BJ (cell line): Measurements from ENCODE around the gene LMTK3. TPM values are rescaled to one million over a fixed set of nuclear protein-coding genes. Genes with fewer than 3 reads are reported as not detected.
"Not testable (repeated sequence)": the region's sequence is repeated elsewhere in the genome, so short reads cannot be mapped to it uniquely, and the experiment has no call there.

Experiments
- CTCF ChIA-PET: fragments of 350-600 bp; formaldehyde crosslinking; extraction: SDS; loops from one replicate; lab custom pipeline; 2021; ENCODE audit warnings: antibody characterized with exemption, inconsistent platforms; lab: Yijun Ruan, JAX
- POLR2A ChIA-PET: fragments of 300-600 bp; sonication (Branson Sonifier 250); formaldehyde crosslinking; extraction: SDS; loops from one replicate; lab custom pipeline; 2021; ENCODE audit warnings: antibody characterized with exemption; lab: Charles Lee
- DNase-seq: peaks from one replicate; pipeline ENCODE4 v3.0.0-alpha.2; 2011; ENCODE audit warnings: low read depth
- H3K27me3 ChIP-seq: 2 replicates; pipeline ENCODE4 v1.6.0; 2011; ENCODE audit warnings: low read length; ENCODE audit not compliant: control insufficient read depth, insufficient read depth
- H3K36me3 ChIP-seq: 2 replicates; pipeline ENCODE4 v1.5.1; 2011; ENCODE audit warnings: low read length; ENCODE audit not compliant: control insufficient read depth, insufficient read depth
- H3K4me3 ChIP-seq: 2 replicates; pipeline ENCODE4 v1.5.1; 2011; ENCODE audit warnings: low read depth, mild to moderate bottlenecking, control low read depth, low read length
- polyA plus RNA-seq: library from polyadenylated mRNA; depleted of rRNA; stranded (reverse); fragments of >200 nt; gene quantifications from 2 replicates; pipeline ENCODE4 v1.2.3, GENCODE V29; 2011
- TF ChIP-seq, protein P1 (sequence below): IDR thresholded peaks from 2 replicates; pipeline ENCODE4 v1.5.1; 2011; ENCODE audit warnings: low read depth, mild to moderate bottlenecking, control low read depth, inconsistent platforms, low read length, moderate library complexity; ENCODE audit not compliant: insufficient read depth

The LMTK3 gene
- polyA plus RNA-seq, 1 experiment, result not detected

- ChIA-PET CTCF (interaction anchor here (1.7 to 11.9 kb wide), 5 partner anchors 11 to 172 kb away, joined by 4 to 161 read pairs (median 13); no protein-coding TSS in a partner anchor), POLR2A (no interaction called here)
- no peak for DNase-seq
- Histone ChIP-seq H3K36me3 (no peaks in the 10 kb centered on the region), H3K27me3 (no peaks in the 10 kb centered on the region), H3K4me3 (no peak overlapping the region)
- TF ChIP-seq, protein P1, sequence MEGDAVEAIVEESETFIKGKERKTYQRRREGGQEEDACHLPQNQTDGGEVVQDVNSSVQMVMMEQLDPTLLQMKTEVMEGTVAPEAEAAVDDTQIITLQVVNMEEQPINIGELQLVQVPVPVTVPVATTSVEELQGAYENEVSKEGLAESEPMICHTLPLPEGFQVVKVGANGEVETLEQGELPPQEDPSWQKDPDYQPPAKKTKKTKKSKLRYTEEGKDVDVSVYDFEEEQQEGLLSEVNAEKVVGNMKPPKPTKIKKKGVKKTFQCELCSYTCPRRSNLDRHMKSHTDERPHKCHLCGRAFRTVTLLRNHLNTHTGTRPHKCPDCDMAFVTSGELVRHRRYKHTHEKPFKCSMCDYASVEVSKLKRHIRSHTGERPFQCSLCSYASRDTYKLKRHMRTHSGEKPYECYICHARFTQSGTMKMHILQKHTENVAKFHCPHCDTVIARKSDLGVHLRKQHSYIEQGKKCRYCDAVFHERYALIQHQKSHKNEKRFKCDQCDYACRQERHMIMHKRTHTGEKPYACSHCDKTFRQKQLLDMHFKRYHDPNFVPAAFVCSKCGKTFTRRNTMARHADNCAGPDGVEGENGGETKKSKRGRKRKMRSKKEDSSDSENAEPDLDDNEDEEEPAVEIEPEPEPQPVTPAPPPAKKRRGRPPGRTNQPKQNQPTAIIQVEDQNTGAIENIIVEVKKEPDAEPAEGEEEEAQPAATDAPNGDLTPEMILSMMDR, result no peak
Observed at GRCh38 chr19:48490981-48491792, 20.4 kb downstream of the LMTK3 start.

DNA sequence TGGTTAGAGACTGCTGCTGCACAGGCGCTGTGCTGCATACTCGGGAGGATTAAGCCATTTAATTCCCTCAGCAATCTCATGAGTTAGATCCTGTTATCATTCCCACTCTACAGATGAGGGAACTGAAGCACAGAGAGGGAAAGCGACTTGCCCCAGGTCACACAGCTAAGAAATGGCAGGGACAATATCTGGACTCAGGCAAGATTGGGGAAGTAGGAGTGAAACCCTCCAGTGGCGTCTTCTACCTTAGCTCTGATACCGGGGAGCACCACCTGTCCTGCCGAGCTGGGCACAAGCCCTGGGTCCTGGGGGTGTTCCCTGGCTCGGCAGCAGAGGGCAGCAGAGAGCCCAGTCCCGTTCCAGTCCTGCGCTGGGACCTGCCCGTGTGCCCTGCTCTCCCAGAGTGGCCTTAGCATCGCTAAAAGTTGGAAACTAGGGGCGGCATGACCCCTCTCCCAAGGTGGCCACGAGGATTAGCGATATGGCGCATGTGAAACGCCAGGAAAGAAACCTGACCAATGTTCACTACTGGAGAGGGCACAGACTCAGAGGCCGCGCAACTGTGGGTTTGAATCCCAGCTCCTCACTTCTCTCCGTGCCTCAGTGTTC is 21.9 kb downstream of the LMTK3 start:
- DNase-seq, result no peak
- ChIA-PET POLR2A (interaction anchor here (0.6 kb wide), 1 partner anchor 16 kb away, joined by 14 read pairs; no protein-coding TSS in a partner anchor), CTCF (interaction anchor here (0.6 to 11.9 kb wide), 31 partner anchors 9 to 184 kb away, joined by 3 to 161 read pairs (median 4); partner anchors contain the start of genes GRIN2D and GRWD1)

GRCh38 chr19:48488478-48488877 is 23.2 kb downstream of the LMTK3 start:
- not testable (repeated sequence) for H3K27me3 ChIP-seq, H3K36me3 ChIP-seq, H3K4me3 ChIP-seq, DNase-seq
- CTCF ChIA-PET, result interaction anchor here (0.6 to 11.9 kb wide), 12 partner anchors 8 to 348 kb away, joined by 3 to 161 read pairs (median 4); partner anchors contain the start of genes GRIN2D, HSD17B14 and KDELR1
- POLR2A ChIA-PET, result interaction anchor here (0.6 kb wide), 1 partner anchor 15 kb away, joined by 3 read pairs; no protein-coding TSS in a partner anchor

More for the DNA sequence above, 21.9 kb downstream of the LMTK3 start:
- H3K4me3 ChIP-seq, result no peak overlapping the region
- H3K27me3 ChIP-seq, result no peaks in the 10 kb centered on the region
- TF ChIP-seq, protein P1, result peak; percentile 97
- H3K36me3 ChIP-seq, result no peaks in the 10 kb centered on the region

- TF ChIP-seq, protein P1, result no peak
- no peak for DNase-seq
- Histone ChIP-seq H3K4me3 (no peak overlapping the region), H3K27me3 (no peaks in the 10 kb centered on the region), H3K36me3 (no peaks in the 10 kb centered on the region)
- ChIA-PET POLR2A (interaction anchor here (0.6 kb wide), 1 partner anchor 14 kb away, joined by 3 read pairs; no protein-coding TSS in a partner anchor), CTCF (interaction anchor here (0.6 to 11.9 kb wide), 10 partner anchors 18 to 348 kb away, joined by 3 to 161 read pairs (median 4); partner anchors contain the start of genes HSD17B14 and KDELR1)
Observed at GRCh38 chr19:48487948-48488347, 23.7 kb downstream of the LMTK3 start.

GRCh38 chr19:48487544-48487943 is 24.1 kb downstream of the LMTK3 start:
- TF ChIP-seq, protein P1, result no peak
- ChIA-PET CTCF (interaction anchor here (0.7 to 11.9 kb wide), 8 partner anchors 18 to 349 kb away, joined by 3 to 161 read pairs (median 4); partner anchors contain the start of genes HSD17B14 and KDELR1), POLR2A (interaction anchor here (0.7 kb wide), 1 partner anchor 87 kb away, joined by 5 read pairs; no protein-coding TSS in a partner anchor)
- DNase-seq, result no peak
- no peaks in the 10 kb centered on the region for H3K27me3 ChIP-seq
- no peak overlapping the region for H3K4me3 ChIP-seq
- no peaks in the 10 kb centered on the region for H3K36me3 ChIP-seq

GRCh38 chr19:48486706-48487105 is 24.9 kb downstream of the LMTK3 start:
- not testable (repeated sequence) for H3K27me3 ChIP-seq, H3K4me3 ChIP-seq, H3K36me3 ChIP-seq, DNase-seq
- POLR2A ChIA-PET, result interaction anchor here (0.7 kb wide), 1 partner anchor 87 kb away, joined by 5 read pairs; no protein-coding TSS in a partner anchor
- CTCF ChIA-PET, result interaction anchor here (1.1 to 11.9 kb wide), 4 partner anchors 95 to 167 kb away, joined by 3 to 161 read pairs (median 7); partner anchors contain the start of gene KDELR1
